HG03159 (cell line): ENCODE measurements around the gene TRHDE.

Experiments
- ATAC-seq: cut with Tn5 transposase; IDR thresholded peaks from one replicate; pipeline ENCODE4 v1.9.1; 2021; ENCODE audit warnings: mild to moderate bottlenecking, moderate library complexity; ENCODE audit not compliant: unreplicated experiment

The TRHDE gene

GRCh38 chr12:72273851-72274351 is 1.7 kb downstream of the TRHDE start:
- ATAC-seq, result no peak

- ATAC-seq, result no peak
Observed at GRCh38 chr12:72274931-72275330, 2.8 kb downstream of the TRHDE start.

GRCh38 chr12:72275526-72275925 is 3.4 kb downstream of the TRHDE start:
- no peak for ATAC-seq

- no peak for ATAC-seq
Observed at GRCh38 chr12:72276181-72276805, 4.1 kb downstream of the TRHDE start.

- ATAC-seq, result no peak
Observed at GRCh38 chr12:72277415-72277814, 5.2 kb downstream of the TRHDE start.

- ATAC-seq, result no peak
Observed at GRCh38 chr12:72278894-72279293, 6.7 kb downstream of the TRHDE start.

- no peak for ATAC-seq
Observed at GRCh38 chr12:72281126-72281525, 9.0 kb downstream of the TRHDE start.

GRCh38 chr12:72282721-72283120 is 10.6 kb downstream of the TRHDE start:
- no peak for ATAC-seq

- no peak for ATAC-seq
Observed at GRCh38 chr12:72285861-72286260, 13.7 kb downstream of the TRHDE start.

- ATAC-seq, result no peak
Observed at GRCh38 chr12:72286526-72286925, 14.4 kb downstream of the TRHDE start.

GRCh38 chr12:72288436-72288835 is 16.3 kb downstream of the TRHDE start:
- no peak for ATAC-seq

GRCh38 chr12:72288911-72289310 is 16.7 kb downstream of the TRHDE start:
- no peak for ATAC-seq

GRCh38 chr12:72289633-72290032 is 17.5 kb downstream of the TRHDE start:
- ATAC-seq, result no peak

GRCh38 chr12:72291175-72291574 is 19.0 kb downstream of the TRHDE start:
- ATAC-seq, result no peak

- ATAC-seq, result no peak
Observed at GRCh38 chr12:72293701-72294100, 21.5 kb downstream of the TRHDE start.

GRCh38 chr12:72295101-72295500 is 22.9 kb downstream of the TRHDE start:
- no peak for ATAC-seq

GRCh38 chr12:72295744-72296143 is 23.6 kb downstream of the TRHDE start:
- no peak for ATAC-seq

GRCh38 chr12:72296389-72296788 is 24.2 kb downstream of the TRHDE start:
- ATAC-seq, result no peak

GRCh38 chr12:72297666-72298065 is 25.5 kb downstream of the TRHDE start:
- no peak for ATAC-seq

GRCh38 chr12:72300728-72301127 is 28.6 kb downstream of the TRHDE start:
- no peak for ATAC-seq

- no peak for ATAC-seq
Observed at GRCh38 chr12:72304751-72305150, 32.6 kb downstream of the TRHDE start.

GRCh38 chr12:72307229-72307628 is 35.1 kb downstream of the TRHDE start:
- no peak for ATAC-seq

- ATAC-seq, result no peak
Observed at GRCh38 chr12:72311946-72312345, 39.8 kb downstream of the TRHDE start.
